ENCODE data around the gene NEK1.
"Not testable (repeated sequence)": the region's sequence is repeated elsewhere in the genome, so short reads cannot be mapped to it uniquely, and the experiment has no call there.

The NEK1 gene

GRCh38 chr4:169557061-169557636 lies 55.2 kb downstream of the NEK1 start:
- TF ChIP-seq CTCF (IDR thresholded peaks at IDR 0.05; ENCODE audit: low read length, missing control alignments): no peak
- no peak for DNase-seq (ENCODE audit: low read depth)
- H3K4me3 ChIP-seq (replicated peaks; ENCODE audit: low read depth, low read length): no peak overlapping the region

DNA sequence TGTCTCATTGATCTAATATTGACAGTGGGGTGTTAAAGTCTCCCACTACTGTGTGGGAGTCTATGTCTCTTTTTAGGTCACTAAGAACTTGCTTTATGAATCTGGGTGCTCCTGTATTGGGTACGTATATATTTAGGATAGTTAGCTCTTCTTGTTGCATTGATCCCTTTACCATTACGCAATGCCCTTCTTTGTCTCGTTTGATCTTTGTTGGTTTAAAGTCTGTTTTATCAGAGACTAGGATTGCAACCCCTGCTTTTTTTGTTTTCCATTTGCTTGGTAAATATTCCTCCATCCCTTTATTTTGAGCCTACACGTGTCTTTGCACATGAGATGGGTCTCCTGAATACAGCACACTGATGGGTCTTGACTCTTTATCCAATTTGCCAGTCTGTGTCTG lies 65.8 kb downstream of the NEK1 start:
- not testable (repeated sequence) for DNase-seq (ENCODE audit: low read depth); H3K4me3 ChIP-seq (replicated peaks; ENCODE audit: low read depth, low read length)

DNA sequence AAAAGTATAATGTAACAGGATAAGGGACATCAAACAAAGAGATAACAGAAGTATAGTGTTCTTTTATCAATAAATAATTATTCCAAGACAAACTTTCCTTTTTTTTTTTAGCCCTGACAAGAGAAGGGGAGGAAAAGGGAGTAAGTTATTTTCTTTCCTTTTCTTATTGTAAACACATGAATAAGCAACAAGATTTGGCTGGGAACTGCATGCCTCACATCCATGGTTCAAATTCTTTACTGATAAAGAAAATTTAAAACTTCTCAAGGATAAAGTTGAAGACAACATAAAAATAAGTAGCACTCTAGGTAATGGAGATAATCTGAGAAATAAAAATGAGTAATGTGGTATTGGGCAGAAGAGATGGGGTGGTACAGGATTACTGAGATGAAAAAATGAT lies 71.6 kb downstream of the NEK1 start:
- no peak overlapping the region for H3K4me3 ChIP-seq (replicated peaks; ENCODE audit: low read depth, low read length)
- TF ChIP-seq CTCF (IDR thresholded peaks at IDR 0.05; ENCODE audit: low read length, missing control alignments): no peak
- DNase-seq (ENCODE audit: low read depth): peak; percentile 21

- DNase-seq (ENCODE audit: low read depth): no peak
- no peak for TF ChIP-seq CTCF (IDR thresholded peaks at IDR 0.05; ENCODE audit: low read length, missing control alignments)
- no peak overlapping the region for H3K4me3 ChIP-seq (replicated peaks; ENCODE audit: low read depth, low read length)
These were observed 82.3 kb downstream of the NEK1 start for GRCh38 chr4:169530048-169530447.

- no peak for DNase-seq (ENCODE audit: low read depth)
- TF ChIP-seq CTCF (IDR thresholded peaks at IDR 0.05; ENCODE audit: low read length, missing control alignments): no peak
- no peak overlapping the region for H3K4me3 ChIP-seq (replicated peaks; ENCODE audit: low read depth, low read length)
These were observed 88.6 kb downstream of the NEK1 start for GRCh38 chr4:169523796-169524195.

DNA sequence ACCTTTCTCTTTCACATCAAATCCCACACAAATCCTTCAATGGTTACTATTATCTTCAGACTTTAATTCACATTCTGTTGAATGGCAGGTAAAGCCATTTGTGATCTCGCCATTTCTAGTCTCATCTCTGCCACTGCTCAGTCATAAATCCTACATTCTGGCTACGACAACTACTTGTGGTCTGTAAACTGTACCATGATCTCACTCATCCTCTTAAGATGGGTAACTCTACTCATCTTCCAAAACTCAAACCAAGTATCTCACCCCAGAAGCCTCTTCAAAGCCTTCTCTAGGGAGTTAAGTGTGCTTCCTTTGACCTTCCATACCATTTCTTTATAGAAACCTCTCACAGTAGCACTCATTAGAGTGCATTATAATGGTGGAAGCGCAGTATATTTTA lies 101.8 kb downstream of the NEK1 start:
- DNase-seq (ENCODE audit: low read depth): no peak
- TF ChIP-seq CTCF (IDR thresholded peaks at IDR 0.05; ENCODE audit: low read length, missing control alignments): no peak
- no peak overlapping the region for H3K4me3 ChIP-seq (replicated peaks; ENCODE audit: low read depth, low read length)

DNA sequence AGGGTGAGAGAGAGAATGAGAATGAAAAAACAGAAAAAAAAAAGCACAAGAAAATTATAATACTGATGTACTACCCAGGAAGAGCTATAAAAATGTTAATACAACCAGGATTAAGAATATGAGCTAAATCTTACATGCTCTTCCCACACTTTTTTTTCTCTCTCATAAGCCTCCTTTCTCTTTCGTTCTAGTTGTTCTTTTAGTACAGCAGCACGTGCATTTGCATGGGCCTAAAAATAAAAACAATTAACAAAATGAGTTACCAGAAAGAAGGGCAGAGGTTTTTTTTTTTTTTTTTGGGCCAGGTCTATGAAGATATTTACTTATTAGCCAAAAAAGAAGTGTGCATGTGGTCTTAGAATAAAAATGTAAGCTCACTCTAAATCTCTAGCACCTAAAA lies 105.5 kb downstream of the NEK1 start:
- no peak for TF ChIP-seq CTCF (IDR thresholded peaks at IDR 0.05; ENCODE audit: low read length, missing control alignments)
- no peak for DNase-seq (ENCODE audit: low read depth)
- H3K4me3 ChIP-seq (replicated peaks; ENCODE audit: low read depth, low read length): no peak overlapping the region

GRCh38 chr4:169499907-169500306 lies 112.5 kb downstream of the NEK1 start:
- DNase-seq (ENCODE audit: low read depth); H3K4me3 ChIP-seq (replicated peaks; ENCODE audit: low read depth, low read length): not testable (repeated sequence)

GRCh38 chr4:169494234-169494633 lies 118.1 kb downstream of the NEK1 start:
- not testable (repeated sequence) for DNase-seq (ENCODE audit: low read depth); H3K4me3 ChIP-seq (replicated peaks; ENCODE audit: low read depth, low read length)

Data from fibroblast of pulmonary artery (primary cell).